Skeletal muscle satellite cell (primary cell): ENCODE results near the gene CEP350.

Source experiments
- H3K27me3 ChIP-seq: 2 replicates; pipeline ENCODE4 v1.7.0; 2013; ENCODE audit warnings: low read length; ENCODE audit not compliant: control insufficient read depth, insufficient read depth
- H3K36me3 ChIP-seq: 2 replicates; pipeline ENCODE4 v1.7.0; 2013; ENCODE audit warnings: mild to moderate bottlenecking, control low read depth, low read length; ENCODE audit not compliant: insufficient read depth
- H3K4me1 ChIP-seq: 2 replicates; pipeline ENCODE4 v1.7.0; 2013; ENCODE audit warnings: low read length; ENCODE audit not compliant: control insufficient read depth, insufficient read depth
- H3K4me2 ChIP-seq: 2 replicates; pipeline ENCODE4 v1.7.0; 2013; ENCODE audit warnings: mild to moderate bottlenecking, low read length
- H3K4me3 ChIP-seq: 2 replicates; pipeline ENCODE4 v1.7.0; 2013; ENCODE audit warnings: low read length
- H3K9ac ChIP-seq: 2 replicates; pipeline ENCODE4 v1.7.0; 2013; ENCODE audit warnings: mild to moderate bottlenecking, low read depth, low read length, moderate library complexity
- H3K9me3 ChIP-seq: replicated peaks from 2 replicates; pipeline ENCODE4 v1.7.0; 2013; ENCODE audit warnings: mild to moderate bottlenecking, control low read depth, low read length

The CEP350 gene

DNA sequence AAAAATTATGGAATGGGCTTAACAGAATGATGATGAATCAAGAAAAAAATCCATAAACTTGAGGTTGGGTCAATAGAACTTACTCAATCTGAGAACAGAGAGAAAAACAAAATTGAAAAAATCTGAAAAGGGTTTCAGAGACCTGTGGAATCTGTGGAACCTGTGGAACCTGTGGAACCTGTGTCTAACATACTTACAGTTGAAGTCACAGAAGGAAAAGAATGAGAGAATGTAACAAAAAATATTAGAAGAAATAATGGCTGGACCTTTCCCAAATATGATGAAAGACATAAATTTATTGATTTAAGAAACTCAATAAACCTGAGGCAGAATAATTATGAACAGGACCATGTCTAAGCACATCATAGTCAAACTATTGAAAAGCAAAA is 182.4 kb downstream of the CEP350 start:
- Histone ChIP-seq H3K9me3 (no peaks in the 10 kb centered on the region), H3K4me2 (no peak overlapping the region), H3K4me3 (no peak overlapping the region), H3K27me3 (no peaks in the 10 kb centered on the region), H3K9ac (no peak overlapping the region), H3K4me1 (peaks cover 11% of the 10 kb centered on the region), H3K36me3 (no peaks in the 10 kb centered on the region)

GRCh38 chr1:180137776-180138175 is 183.2 kb downstream of the CEP350 start:
- Histone ChIP-seq H3K9me3 (no peaks in the 10 kb centered on the region), H3K4me1 (peaks cover 7% of the 10 kb centered on the region), H3K9ac (no peak overlapping the region), H3K27me3 (no peaks in the 10 kb centered on the region), H3K4me2 (no peak overlapping the region), H3K4me3 (no peak overlapping the region), H3K36me3 (no peaks in the 10 kb centered on the region)

- no peaks in the 10 kb centered on the region for H3K27me3 ChIP-seq
- H3K36me3 ChIP-seq: no peaks in the 10 kb centered on the region
- no peak overlapping the region for H3K4me3 ChIP-seq
- no peaks in the 10 kb centered on the region for H3K9me3 ChIP-seq
- H3K4me2 ChIP-seq: no peak overlapping the region
- H3K4me1 ChIP-seq: peaks cover 3% of the 10 kb centered on the region
- no peak overlapping the region for H3K9ac ChIP-seq
Observed at GRCh38 chr1:180141381-180141934, 186.8 kb downstream of the CEP350 start.

GRCh38 chr1:180143359-180143758 is 188.7 kb downstream of the CEP350 start:
- H3K27me3 ChIP-seq: no peaks in the 10 kb centered on the region
- no peaks in the 10 kb centered on the region for H3K36me3 ChIP-seq
- no peak overlapping the region for H3K4me3 ChIP-seq
- no peaks in the 10 kb centered on the region for H3K4me1 ChIP-seq
- no peak overlapping the region for H3K9ac ChIP-seq
- H3K9me3 ChIP-seq: no peaks in the 10 kb centered on the region
- H3K4me2 ChIP-seq: no peak overlapping the region

DNA sequence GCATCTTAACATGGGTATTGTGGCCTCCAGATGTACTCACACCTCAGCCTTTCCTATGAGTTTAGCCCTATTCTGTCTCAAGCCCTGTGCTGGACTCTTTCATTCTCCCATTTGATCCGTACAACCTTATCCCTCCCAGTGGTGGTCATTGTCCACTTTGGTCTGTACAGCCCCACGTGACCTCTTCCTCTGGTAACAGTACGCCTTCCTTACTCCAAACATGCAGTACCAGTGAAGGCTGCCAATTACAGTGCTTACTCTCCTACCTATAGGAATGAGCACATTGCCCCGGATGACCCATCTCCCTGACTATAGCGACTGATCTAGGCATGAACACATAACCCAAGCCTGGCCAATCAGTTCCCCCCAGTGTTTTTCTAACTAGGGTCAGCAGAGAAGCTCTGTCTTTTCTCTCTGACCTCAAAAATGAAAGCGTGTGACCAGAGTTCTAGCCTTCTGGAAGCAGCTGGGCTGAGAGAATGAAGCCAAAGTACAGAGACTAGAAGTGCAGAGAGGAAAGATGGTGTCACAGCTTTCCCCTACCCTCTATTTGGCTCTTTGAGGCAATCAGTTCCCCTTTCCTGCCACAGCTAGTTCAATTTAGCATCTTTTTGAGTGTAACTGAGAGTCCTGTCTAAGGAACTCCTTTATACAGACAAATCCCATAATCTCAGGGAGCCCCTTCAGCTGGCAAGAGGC is 190.2 kb downstream of the CEP350 start:
- Histone ChIP-seq H3K9me3 (no peaks in the 10 kb centered on the region), H3K4me2 (no peak overlapping the region), H3K9ac (no peak overlapping the region), H3K4me1 (no peaks in the 10 kb centered on the region), H3K27me3 (no peaks in the 10 kb centered on the region), H3K36me3 (no peaks in the 10 kb centered on the region), H3K4me3 (no peak overlapping the region)

- no peak overlapping the region for H3K4me3 ChIP-seq
- H3K4me2 ChIP-seq: no peak overlapping the region
- no peaks in the 10 kb centered on the region for H3K9me3 ChIP-seq
Observed at GRCh38 chr1:180145446-180145845, 190.8 kb downstream of the CEP350 start.

DNA sequence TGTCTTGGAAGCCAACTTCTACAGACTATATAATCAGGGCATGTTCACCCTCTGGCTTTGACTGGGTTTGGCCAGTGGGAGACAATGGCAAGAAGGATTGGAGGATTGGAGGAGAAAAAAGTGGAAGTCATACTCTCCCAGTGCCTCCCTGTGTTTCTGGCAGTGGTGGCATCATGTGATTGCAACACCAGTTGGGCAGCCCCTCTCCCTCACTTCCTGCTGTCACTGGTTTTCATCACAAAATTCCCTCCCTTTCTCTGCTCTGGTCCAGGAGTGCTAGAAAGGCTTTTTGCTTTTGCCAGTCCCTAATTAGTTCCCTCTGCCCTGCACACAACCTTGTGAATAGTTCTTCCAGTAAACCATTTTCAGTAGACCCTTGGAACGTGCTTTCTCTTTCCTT is 196.4 kb downstream of the CEP350 start:
- H3K9me3 ChIP-seq: no peaks in the 10 kb centered on the region
- H3K9ac ChIP-seq: no peak overlapping the region
- H3K4me2 ChIP-seq: peak overlapping the region; percentile 65
- peaks cover 30% of the 10 kb centered on the region for H3K4me1 ChIP-seq
- H3K36me3 ChIP-seq: no peaks in the 10 kb centered on the region
- H3K4me3 ChIP-seq: peak overlapping the region; percentile 23
- H3K27me3 ChIP-seq: no peaks in the 10 kb centered on the region

More at GRCh38 chr1:180145446-180145845, 190.8 kb downstream of the CEP350 start:
- peaks cover 1% of the 10 kb centered on the region for H3K4me1 ChIP-seq
- H3K27me3 ChIP-seq: no peaks in the 10 kb centered on the region
- no peaks in the 10 kb centered on the region for H3K36me3 ChIP-seq
- H3K9ac ChIP-seq: no peak overlapping the region

DNA sequence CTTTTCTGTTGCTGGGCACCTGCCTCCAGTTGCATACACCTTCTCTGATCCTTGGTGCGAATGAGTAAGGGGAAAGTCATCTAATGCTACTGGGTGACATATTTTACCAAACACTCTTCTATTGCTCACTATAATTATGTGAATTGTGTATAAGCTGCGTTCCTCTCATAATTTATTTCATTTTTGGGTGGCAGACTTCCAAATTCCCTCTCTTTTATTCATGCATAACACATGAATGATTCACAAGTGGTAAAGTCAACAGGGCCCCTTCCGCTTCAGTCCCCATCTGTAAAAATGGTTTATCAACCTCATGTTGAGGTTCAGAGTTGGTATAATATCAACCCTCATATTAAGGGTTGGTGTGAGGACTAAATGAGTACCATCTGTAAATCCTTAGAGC is 196.9 kb downstream of the CEP350 start:
- Histone ChIP-seq H3K9ac (no peak overlapping the region), H3K4me2 (peak overlapping the region; percentile 65), H3K9me3 (no peaks in the 10 kb centered on the region), H3K4me3 (peak overlapping the region; percentile 28), H3K4me1 (peaks cover 36% of the 10 kb centered on the region), H3K27me3 (no peaks in the 10 kb centered on the region), H3K36me3 (no peaks in the 10 kb centered on the region)

GRCh38 chr1:180152588-180152987 is 198.0 kb downstream of the CEP350 start:
- H3K27me3 ChIP-seq: no peaks in the 10 kb centered on the region
- no peak overlapping the region for H3K4me3 ChIP-seq
- H3K9ac ChIP-seq: no peak overlapping the region
- H3K4me1 ChIP-seq: peaks cover 46% of the 10 kb centered on the region
- H3K36me3 ChIP-seq: no peaks in the 10 kb centered on the region
- no peak overlapping the region for H3K4me2 ChIP-seq
- no peaks in the 10 kb centered on the region for H3K9me3 ChIP-seq

DNA sequence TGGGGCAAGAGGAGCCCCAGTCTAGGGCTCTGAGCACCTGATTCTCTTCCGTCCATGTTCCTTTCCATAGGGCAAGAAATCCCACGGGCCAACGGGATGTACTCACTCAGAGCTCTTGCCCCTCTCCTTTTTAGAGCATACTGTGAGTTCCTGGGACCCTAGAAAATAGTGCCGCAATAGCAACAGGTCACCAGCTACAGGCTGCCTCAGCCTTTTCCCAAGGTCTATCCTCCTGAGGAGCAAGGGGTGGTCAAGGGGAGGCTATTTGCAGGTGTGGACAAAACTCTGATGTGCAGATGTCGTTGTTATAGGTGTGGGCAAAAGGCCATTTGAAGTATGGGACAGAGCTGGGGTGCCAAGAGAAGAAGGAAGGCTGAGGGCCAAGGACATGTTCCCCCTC is 198.4 kb downstream of the CEP350 start:
- H3K4me1 ChIP-seq: peaks cover 51% of the 10 kb centered on the region

GRCh38 chr1:180154003-180154324 is 199.4 kb downstream of the CEP350 start:
- no peaks in the 10 kb centered on the region for H3K9me3 ChIP-seq
- H3K4me1 ChIP-seq: peaks cover 51% of the 10 kb centered on the region
- H3K9ac ChIP-seq: peak overlapping the region; percentile 93
- H3K4me2 ChIP-seq: peak overlapping the region; percentile 98
- no peaks in the 10 kb centered on the region for H3K27me3 ChIP-seq
- H3K36me3 ChIP-seq: no peaks in the 10 kb centered on the region
- H3K4me3 ChIP-seq: peak overlapping the region; percentile 82

More for the DNA sequence above, 198.4 kb downstream of the CEP350 start:
- Histone ChIP-seq H3K27me3 (no peaks in the 10 kb centered on the region), H3K9me3 (no peaks in the 10 kb centered on the region), H3K4me2 (no peak overlapping the region), H3K9ac (no peak overlapping the region), H3K36me3 (no peaks in the 10 kb centered on the region), H3K4me3 (no peak overlapping the region)
